HepG2 (cell line): ENCODE measurements around the gene C15orf62. TPM values are rescaled to one million over a fixed set of nuclear protein-coding genes. Genes with fewer than 3 reads are reported as not detected.
A peak's percentile ranks its signal among the peaks of the same experiment; 100 is the strongest.

Experiments used
- ARID2 ChIP-seq: sonication (generic); formaldehyde crosslinking; IDR thresholded peaks from 2 replicates; pipeline ENCODE4 v1.8.1; 2022; ENCODE audit warnings: mild to moderate bottlenecking, missing genetic modification reagents, borderline replicate concordance
- ARID4A ChIP-seq: sonication (generic); formaldehyde crosslinking; IDR thresholded peaks from 2 replicates; pipeline ENCODE4 v1.5.0; 2020; ENCODE audit warnings: mild to moderate bottlenecking, missing genetic modification reagents, borderline replicate concordance
- DDIT3 ChIP-seq: sonication (generic); formaldehyde crosslinking; IDR thresholded peaks from 2 replicates; pipeline ENCODE4 v1.4.0; 2020; ENCODE audit warnings: mild to moderate bottlenecking, missing genetic modification reagents
- FOXO1 ChIP-seq: sonication (generic); formaldehyde crosslinking; IDR thresholded peaks from 2 replicates; pipeline ENCODE4 v1.4.0; 2020; ENCODE audit warnings: missing genetic modification reagents
- HNRNPK ChIP-seq: fragments of 200-400 bp; formaldehyde crosslinking; IDR thresholded peaks from 2 replicates; pipeline ENCODE4 v1.6.1; 2018; ENCODE audit warnings: low read length, low read depth, moderate library complexity, mild to moderate bottlenecking; ENCODE audit not compliant: poor library complexity, severe bottlenecking
- HNRNPLL ChIP-seq: fragments of 200-400 bp; formaldehyde crosslinking; IDR thresholded peaks from 2 replicates; pipeline ENCODE4 v1.6.1; 2017; ENCODE audit warnings: mild to moderate bottlenecking, low read depth, low read length; ENCODE audit not compliant: poor library complexity, severe bottlenecking
- KDM5B ChIP-seq: sonication (generic); formaldehyde crosslinking; IDR thresholded peaks from 2 replicates; pipeline ENCODE4 v1.4.0; 2020; ENCODE audit warnings: missing genetic modification reagents, mild to moderate bottlenecking, borderline replicate concordance
- MED1 ChIP-seq: sonication (generic); formaldehyde crosslinking; IDR thresholded peaks from 2 replicates; pipeline ENCODE4 v1.4.0; 2020; ENCODE audit warnings: missing genetic modification reagents
- PAWR ChIP-seq: sonication (generic); formaldehyde crosslinking; IDR thresholded peaks from 2 replicates; pipeline ENCODE4 v1.4.0; 2020; ENCODE audit warnings: missing genetic modification reagents, mild to moderate bottlenecking, borderline replicate concordance
- RFX5 ChIP-seq: IDR thresholded peaks from 2 replicates; pipeline ENCODE4 v1.6.1; 2011; ENCODE audit warnings: low read depth, low read length, improper control_type of control experiment
- RXRA ChIP-seq: sonication (generic); formaldehyde crosslinking; IDR thresholded peaks from 2 replicates; pipeline ENCODE4 v1.5.1; 2020; ENCODE audit warnings: missing genetic modification reagents
- ZFP82 ChIP-seq: sonication (generic); formaldehyde crosslinking; IDR thresholded peaks from 2 replicates; pipeline ENCODE4 v1.5.1; 2020; ENCODE audit warnings: mild to moderate bottlenecking, missing genetic modification reagents, borderline replicate concordance
- ZNF263 ChIP-seq: sonication (generic); formaldehyde crosslinking; IDR thresholded peaks from 2 replicates; pipeline ENCODE4 v1.4.0; 2020; ENCODE audit warnings: missing genetic modification reagents
- ZNF318 ChIP-seq: sonication (generic); formaldehyde crosslinking; IDR thresholded peaks from 2 replicates; pipeline ENCODE4 v1.4.0; 2020; ENCODE audit warnings: mild to moderate bottlenecking, missing genetic modification reagents
- ZNF780A ChIP-seq: sonication (generic); formaldehyde crosslinking; IDR thresholded peaks from 2 replicates; pipeline ENCODE4 v1.8.0; 2022; ENCODE audit warnings: mild to moderate bottlenecking, missing genetic modification reagents, moderate library complexity
- polyA plus RNA-seq, 8 experiments: library from polyadenylated mRNA; depleted of rRNA in 3 of 8; stranded (reverse) in 7 of 8; unstranded in 1 of 8; fragments of >200 nt; fragmentation: Illumina TruSeq in 4 of 8; extraction: Trizol in 4 of 8; gene quantifications; 2 replicates each; pipeline versions ENCODE4 v1.2.1 to v1.2.3, GENCODE V29; 2011 to 2016; ENCODE audit warnings: low read depth in 4 of 8, missing spikeins in 1 of 8, mixed read lengths in 1 of 8; ENCODE audit not compliant: insufficient read depth in 1 of 8
- total RNA-seq, 5 experiments: library from RNA; depleted of rRNA; stranded (reverse); fragments of >200 nt; fragmentation: Illumina TruSeq; extraction: Trizol; gene quantifications; 2 replicates each; pipeline ENCODE4 v1.2.3, GENCODE V29; 2016; ENCODE audit warnings: low read depth in 1 of 5

Gene C15orf62
- total and polyA plus RNA-seq, 2 of the 13 experiments (the other 11 are each of a cell fraction or from before 2014, with no cell fraction given) = 0.51 to 1.1 TPM

DNA sequence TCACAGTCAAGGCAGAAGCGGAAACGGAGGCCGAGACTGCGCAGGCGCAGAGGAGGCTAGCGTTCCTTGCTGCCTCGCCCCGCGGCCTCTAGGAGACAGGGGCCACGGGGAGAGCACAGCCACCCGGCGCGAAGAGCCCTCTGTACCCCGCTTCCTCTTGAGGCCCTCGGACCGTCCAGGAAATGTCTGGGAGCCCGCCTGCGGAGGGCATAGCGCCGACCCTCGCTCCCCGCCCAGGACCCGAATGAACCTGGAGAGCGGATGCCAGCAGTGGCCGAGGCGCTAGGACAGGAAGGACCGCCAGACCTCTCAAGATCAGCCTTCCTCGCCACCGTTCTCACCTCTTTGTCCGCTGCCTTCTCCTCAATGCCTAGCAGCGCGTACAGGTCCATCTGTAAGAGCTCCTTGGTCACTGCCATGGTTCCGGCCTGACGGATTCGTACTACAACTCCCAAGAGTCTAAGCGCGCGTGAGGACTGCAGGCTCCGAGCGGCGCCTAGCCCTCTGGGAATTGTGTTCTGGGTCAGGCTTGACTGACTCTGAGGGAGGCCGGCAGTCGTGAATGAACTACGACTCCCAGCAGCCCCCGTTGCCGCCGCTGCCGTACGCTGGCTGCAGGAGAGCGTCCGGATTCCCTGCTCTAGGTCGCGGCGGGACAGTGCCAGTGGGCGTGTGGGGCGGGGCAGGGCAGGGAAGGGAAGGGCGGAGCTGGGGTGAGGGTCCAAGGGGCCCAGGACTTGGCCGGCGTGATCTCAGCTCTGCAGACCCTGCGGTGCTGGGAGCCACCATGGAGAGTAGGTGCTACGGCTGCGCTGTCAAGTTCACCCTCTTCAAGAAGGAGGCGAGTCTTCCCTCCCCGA is 37.5 kb downstream of the C15orf62 start, which contains the start of the genes DNAJC17 and ZFYVE19 (continued):
- TF ChIP-seq ZNF780A (CRISPR knock-in tag) (no peak; the same call in 1 of the 2 replicates), MED1 (CRISPR knock-in tag) (peak; percentile 49; the same call in 1 of the 2 replicates), KDM5B (CRISPR knock-in tag) (peak; percentile 85; the same call in 1 of the 2 replicates), RFX5 (no peak), RXRA (CRISPR knock-in tag) (peak; percentile 89), DDIT3 (peak; percentile 36; the same call in 1 of the 2 replicates), PAWR (CRISPR knock-in tag) (0 out of 2 replicates have a peak, but pooled peaks have one; percentile 69), FOXO1 (0 out of 2 replicates have a peak, but pooled peaks have one; percentile 34), HNRNPLL (peak; percentile 89), HNRNPK (peak; percentile 66), ZFP82 (CRISPR knock-in tag) (no peak), ARID4A (peak; percentile 94), ARID2 (CRISPR knock-in tag) (0 out of 2 replicates have a peak, but pooled peaks have one; percentile 75), ZNF263 (CRISPR knock-in tag) (0 out of 2 replicates have a peak, but pooled peaks have one; percentile 31), ZNF318 (CRISPR knock-in tag) (peak; percentile 81; the same call in 1 of the 2 replicates)
